Keratinocyte (primary cell): ENCODE results near the gene CNTLN.

Experiments
- CTCF ChIP-seq, 3 experiments: IDR thresholded peaks in 1 of 3; conservative IDR thresholded peaks in 1 of 3; optimal IDR thresholded peaks in 1 of 3; 2 replicates in 2 of 3; 3 replicates in 1 of 3; pipeline versions ENCODE3 to v1.5.1; 2011; ENCODE audit warnings: low read length in 3 of 3, mild to moderate bottlenecking in 3 of 3, moderate library complexity in 2 of 3, control low read depth in 1 of 3, inconsistent platforms in 1 of 3; ENCODE audit not compliant: insufficient read depth in 2 of 3; ENCODE audit errors: extremely low read depth in 1 of 3
- EZH2 ChIP-seq: IDR thresholded peaks from one replicate; pipeline ENCODE4 v1.6.1; 2012; ENCODE audit warnings: inconsistent platforms, mild to moderate bottlenecking, low read length, moderate library complexity

- TF ChIP-seq CTCF (optimal IDR thresholded peaks at IDR 0.05 in 1 of 3, IDR thresholded peaks at IDR 0.05 in 1 of 3, conservative IDR thresholded peaks at IDR 0.05 in 1 of 3; ENCODE audit: extremely low read depth in 1 of 3, insufficient read depth in 2 of 3, low read length in 3 of 3), result no peak
- no peak for TF ChIP-seq EZH2
These were observed 145.6 kb downstream of the CNTLN start for GRCh38 chr9:17280350-17281012.
